CD4-positive, CD25-positive, alpha-beta regulatory T cell (primary cell): ENCODE measurements around the gene FHIT. TPM values are rescaled to one million over a fixed set of nuclear protein-coding genes. Genes with fewer than 3 reads are reported as not detected.

Experiments used
- ATAC-seq, 2 donors: fragments of 150-1000 bp; cut with Tn5 transposase; one replicate each; pipeline ENCODE4 v1.10.0; 2021; ENCODE audit warnings: low read depth in 2 of 2, moderate number of reproducible peaks in 2 of 2, moderate library complexity in 1 of 2
- DNase-seq, 3 donors: peaks; one replicate each; pipeline versions ENCODE4 v3.0.0 to v3.0.0-alpha.2; 2012 to 2022; ENCODE audit warnings: mixed read lengths in 1 of 3
- H3K27ac ChIP-seq: one replicate; pipeline ENCODE4 v1.7.0; 2013; ENCODE audit warnings: mild to moderate bottlenecking, low read length; ENCODE audit not compliant: insufficient read depth, poor library complexity, severe bottlenecking
- H3K27me3 ChIP-seq: one replicate; pipeline ENCODE4 v1.7.0; 2013; ENCODE audit warnings: low read length; ENCODE audit not compliant: control insufficient read depth, insufficient read depth
- H3K36me3 ChIP-seq: one replicate; pipeline ENCODE4 v1.7.0; 2013; ENCODE audit warnings: mild to moderate bottlenecking, low read length, moderate library complexity; ENCODE audit not compliant: control insufficient read depth, insufficient read depth
- H3K4me1 ChIP-seq: 2 replicates; pipeline ENCODE4 v1.7.0; 2013; ENCODE audit warnings: mild to moderate bottlenecking, low read length; ENCODE audit not compliant: insufficient read depth, control insufficient read depth, poor library complexity, severe bottlenecking
- H3K4me3 ChIP-seq: one replicate; pipeline ENCODE4 v1.7.0; 2013; ENCODE audit warnings: low read depth, mild to moderate bottlenecking, low read length, moderate library complexity
- H3K9me3 ChIP-seq, 2 experiments: 1 replicate in 1 of 2; 2 replicates in 1 of 2; pipeline ENCODE4 v1.7.0; 2013; ENCODE audit warnings: low read length in 2 of 2, mild to moderate bottlenecking in 1 of 2, moderate library complexity in 1 of 2; ENCODE audit not compliant: control insufficient read depth in 2 of 2
- H3K27ac Mint-ChIP-seq, 3 donors: one replicate each; pipeline ENCODE4 v1.8.0; 2020 to 2022; ENCODE audit warnings: mild to moderate bottlenecking in 3 of 3, mixed read lengths in 3 of 3, moderate library complexity in 2 of 3
- H3K27me3 Mint-ChIP-seq: one replicate; pipeline ENCODE4 v1.8.0; 2022; ENCODE audit warnings: mild to moderate bottlenecking, mixed read lengths
- H3K36me3 Mint-ChIP-seq: one replicate; pipeline ENCODE4 v1.8.0; 2020; ENCODE audit warnings: mixed read lengths
- H3K4me1 Mint-ChIP-seq, 4 donors: one replicate each; pipeline ENCODE4 v1.8.0; 2020 to 2022; ENCODE audit warnings: mixed read lengths in 4 of 4, mild to moderate bottlenecking in 1 of 4
- H3K4me3 Mint-ChIP-seq, 4 donors: one replicate each; pipeline ENCODE4 v1.8.0; 2020 to 2022; ENCODE audit warnings: mild to moderate bottlenecking in 4 of 4, mixed read lengths in 4 of 4, moderate library complexity in 3 of 4
- H3K9me3 Mint-ChIP-seq, 7 donors: one replicate each; pipeline ENCODE4 v1.8.0; 2020 to 2022; ENCODE audit warnings: mixed read lengths in 7 of 7, mild to moderate bottlenecking in 3 of 7, moderate library complexity in 2 of 7
- polyA plus RNA-seq, 4 donors: library from polyadenylated mRNA; unstranded; fragments of 300-500 nt; fragmentation: Illumina TruSeq; gene quantifications; one replicate each; pipeline ENCODE4 v1.2.3, GENCODE V29; 2021
- total RNA-seq: library from RNA; stranded (reverse); gene quantifications from one replicate; pipeline ENCODE4 v1.2.3, GENCODE V29; 2022

The FHIT gene
- total and polyA plus RNA-seq, 5 donors from 2014 or later: 7.8 to 120 (median 14.4) TPM

DNA sequence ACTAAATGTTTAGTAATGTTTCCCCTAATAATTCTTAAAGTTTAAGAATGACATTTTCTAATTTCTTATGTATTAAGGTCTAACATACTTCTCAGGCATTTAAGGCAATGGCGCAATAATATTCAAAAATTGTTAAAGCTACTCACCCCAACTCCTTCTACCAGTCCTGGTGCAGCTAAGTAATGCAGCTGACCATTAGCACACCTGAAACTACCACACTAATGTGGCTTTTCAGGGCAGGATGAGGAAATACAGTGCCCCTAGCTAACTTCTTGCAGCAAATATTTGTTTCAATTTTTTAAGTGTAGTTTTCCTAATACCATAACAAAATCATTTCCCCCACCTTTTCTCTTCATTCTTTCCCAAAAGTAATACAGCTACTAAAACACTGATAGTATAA is 827.7 kb downstream of the FHIT start:
- Mint-ChIP-seq H3K36me3 (no peaks in the 10 kb centered on the region), H3K4me1 (no peaks in the 10 kb centered on the region), H3K27me3 (no peaks in the 10 kb centered on the region), H3K4me3 (no peak overlapping the region), H3K27ac (no peak overlapping the region), H3K9me3 (peaks cover 0 to 2% (median 0%) of the 10 kb centered on the region in 7 donors)
- ATAC-seq (no peak), DNase-seq (no peak)
- H3K4me1 ChIP-seq: no peaks in the 10 kb centered on the region
- no peak overlapping the region for H3K4me3 ChIP-seq
- H3K9me3 ChIP-seq: no peaks in the 10 kb centered on the region
- no peaks in the 10 kb centered on the region for H3K36me3 ChIP-seq
- H3K27ac ChIP-seq: no peak overlapping the region
- no peaks in the 10 kb centered on the region for H3K27me3 ChIP-seq

DNA sequence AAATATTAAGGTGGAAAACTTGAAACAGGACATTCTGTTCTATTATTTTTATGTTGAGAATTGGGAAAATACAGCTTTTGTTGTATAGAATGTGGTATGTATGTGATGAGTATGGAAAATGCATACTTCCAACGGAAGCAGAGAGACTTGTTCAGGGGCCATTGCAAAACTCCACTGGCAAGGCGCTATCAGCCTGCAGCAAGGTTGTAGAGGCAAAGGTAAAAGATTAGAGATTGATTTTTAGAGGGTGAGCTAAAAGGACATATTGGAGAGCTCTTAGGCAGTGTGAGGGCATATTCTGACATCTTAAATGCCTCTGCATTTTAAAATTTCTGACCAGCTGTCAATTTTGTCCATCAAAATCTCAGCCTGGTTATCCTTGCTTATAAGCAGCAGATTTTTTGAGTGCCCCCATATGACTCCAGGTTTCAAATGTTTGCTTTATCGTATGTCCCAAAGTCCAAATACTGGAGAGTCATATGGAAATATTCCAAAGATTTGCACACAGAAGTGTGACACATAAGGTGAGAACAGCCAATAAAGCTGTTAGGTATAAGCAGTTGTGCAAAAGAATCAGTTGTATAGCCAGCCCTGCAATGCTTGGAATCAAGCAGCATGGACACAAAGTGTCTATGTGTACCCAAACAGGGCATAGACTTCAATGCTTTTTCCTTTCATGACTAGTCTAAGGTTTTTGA is 829.4 kb downstream of the FHIT start:
- Histone ChIP-seq H3K36me3 (no peaks in the 10 kb centered on the region), H3K9me3 (no peaks in the 10 kb centered on the region)
- ATAC-seq: no peak

DNA sequence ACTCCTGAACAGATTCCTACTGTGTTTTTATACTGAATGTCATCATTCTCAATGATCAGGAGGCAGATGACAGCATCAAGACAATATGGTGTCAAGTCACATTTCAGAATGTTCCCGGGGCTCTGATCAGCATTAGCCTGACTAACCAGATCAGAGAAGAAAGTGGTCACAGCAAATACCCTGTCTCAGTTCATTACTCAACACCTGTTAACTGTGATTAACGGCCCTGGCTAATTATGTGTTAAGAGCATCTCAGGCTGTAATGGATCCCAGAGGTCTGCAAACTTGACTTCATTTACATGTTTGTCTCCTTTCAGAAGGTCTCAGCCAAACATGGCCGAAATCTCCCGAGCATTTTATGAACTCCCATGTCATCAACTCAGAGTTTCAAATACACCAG is 833.7 kb downstream of the FHIT start:
- Histone ChIP-seq H3K9me3 (no peaks in the 10 kb centered on the region), H3K27ac (no peak overlapping the region), H3K27me3 (no peaks in the 10 kb centered on the region), H3K36me3 (no peaks in the 10 kb centered on the region), H3K4me3 (no peak overlapping the region), H3K4me1 (no peaks in the 10 kb centered on the region)
- H3K4me1 Mint-ChIP-seq: no peaks in the 10 kb centered on the region
- peaks cover 0 to 4% (median 0%) of the 10 kb centered on the region in 7 donors for H3K9me3 Mint-ChIP-seq
- no peak for DNase-seq
- H3K4me3 Mint-ChIP-seq: no peak overlapping the region
- no peaks in the 10 kb centered on the region for H3K36me3 Mint-ChIP-seq
- no peak overlapping the region for H3K27ac Mint-ChIP-seq
- H3K27me3 Mint-ChIP-seq: no peaks in the 10 kb centered on the region
- ATAC-seq: no peak

More for the DNA sequence above, 829.4 kb downstream of the FHIT start:
- no peak for DNase-seq
- Mint-ChIP-seq H3K27me3 (no peaks in the 10 kb centered on the region), H3K9me3 (peaks cover 0 to 2% (median 0%) of the 10 kb centered on the region in 7 donors), H3K4me1 (no peaks in the 10 kb centered on the region), H3K27ac (no peak overlapping the region), H3K36me3 (no peaks in the 10 kb centered on the region), H3K4me3 (no peak overlapping the region)
- Histone ChIP-seq H3K4me1 (no peaks in the 10 kb centered on the region), H3K27me3 (no peaks in the 10 kb centered on the region), H3K27ac (no peak overlapping the region), H3K4me3 (no peak overlapping the region)

DNA sequence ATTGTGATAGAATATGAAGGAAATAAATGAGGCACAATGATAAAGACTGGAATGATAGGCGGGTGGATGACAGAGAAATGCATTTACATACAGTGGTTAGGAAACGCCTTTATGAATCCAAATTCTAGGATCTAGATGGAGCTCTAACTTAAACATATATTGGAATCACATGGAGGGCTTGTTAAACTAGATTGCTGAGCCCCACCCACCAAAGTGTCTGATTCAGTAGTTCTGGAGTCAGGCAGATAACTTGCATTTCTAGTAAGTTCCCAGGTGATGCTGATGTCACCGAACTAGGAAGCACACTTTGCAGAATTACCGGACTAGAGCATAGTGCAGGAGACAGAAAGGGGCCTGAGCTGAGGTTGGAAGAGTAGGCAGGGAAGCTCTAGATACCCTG is 837.2 kb downstream of the FHIT start:
- peaks cover 0 to 8% (median 0%) of the 10 kb centered on the region in 7 donors for H3K9me3 Mint-ChIP-seq
- no peak for ATAC-seq
- H3K4me3 Mint-ChIP-seq: no peak overlapping the region

DNA sequence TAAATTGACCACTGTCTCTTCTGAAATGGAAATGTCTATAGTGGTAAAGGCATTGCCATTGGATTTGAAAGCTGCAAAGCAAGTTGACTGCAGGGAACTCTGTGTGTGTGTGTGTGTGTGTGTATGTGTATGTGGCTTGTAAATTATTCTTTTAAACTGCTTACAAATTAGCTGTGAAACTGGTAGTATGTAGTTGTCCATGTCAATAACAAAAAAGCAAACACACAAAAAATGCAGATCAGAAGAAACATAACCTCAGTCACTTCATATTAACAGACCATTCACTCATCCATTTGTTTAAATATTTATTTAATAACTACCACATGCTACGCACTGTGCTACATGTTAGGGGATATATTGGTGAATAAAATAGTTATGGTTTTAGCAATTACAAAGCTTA is 837.7 kb downstream of the FHIT start:
- H3K9me3 Mint-ChIP-seq: peaks cover 0 to 8% (median 0%) of the 10 kb centered on the region in 7 donors
- no peaks in the 10 kb centered on the region for H3K27me3 ChIP-seq

More for the DNA sequence above, 837.2 kb downstream of the FHIT start:
- Mint-ChIP-seq H3K27me3 (no peaks in the 10 kb centered on the region), H3K4me1 (no peaks in the 10 kb centered on the region), H3K36me3 (no peaks in the 10 kb centered on the region), H3K27ac (peak overlapping the region in 1 of 3 donors; percentile 48)
- Histone ChIP-seq H3K27ac (no peak overlapping the region), H3K4me1 (no peaks in the 10 kb centered on the region), H3K27me3 (no peaks in the 10 kb centered on the region), H3K36me3 (no peaks in the 10 kb centered on the region), H3K4me3 (no peak overlapping the region), H3K9me3 (no peaks in the 10 kb centered on the region)
- DNase-seq: no peak

DNA sequence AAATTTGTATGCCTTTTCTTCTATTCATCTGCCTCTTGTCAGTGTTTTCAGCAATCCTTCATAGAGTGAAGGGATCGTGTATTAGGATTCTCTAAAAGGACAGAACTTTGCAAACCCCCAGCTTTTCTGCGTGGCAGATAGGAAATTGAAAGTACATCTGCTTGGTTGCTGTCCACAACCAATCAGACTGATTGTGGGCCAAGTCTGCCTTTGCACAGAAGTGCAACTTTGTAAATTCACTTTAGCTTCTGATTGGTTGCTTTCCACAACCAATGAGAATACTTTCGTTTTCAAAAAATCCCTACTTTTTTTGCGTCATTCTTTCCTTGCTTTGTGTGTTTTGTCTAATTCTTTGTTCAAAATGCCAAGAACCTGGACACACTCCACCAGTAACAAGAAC is 847.4 kb downstream of the FHIT start:
- no peaks in the 10 kb centered on the region for H3K36me3 Mint-ChIP-seq
- H3K27ac Mint-ChIP-seq: no peak overlapping the region
- H3K27me3 Mint-ChIP-seq: no peaks in the 10 kb centered on the region
- no peak for ATAC-seq
- no peak overlapping the region for H3K4me3 Mint-ChIP-seq
- H3K9me3 Mint-ChIP-seq: peaks cover 0 to 1% (median 0%) of the 10 kb centered on the region in 7 donors
- no peaks in the 10 kb centered on the region for H3K4me1 ChIP-seq
- no peaks in the 10 kb centered on the region for H3K36me3 ChIP-seq
- no peaks in the 10 kb centered on the region for H3K27me3 ChIP-seq
- no peak overlapping the region for H3K4me3 ChIP-seq
- H3K9me3 ChIP-seq: no peaks in the 10 kb centered on the region
- peaks cover 0 to 3% (median 1%) of the 10 kb centered on the region in 4 donors for H3K4me1 Mint-ChIP-seq
- H3K27ac ChIP-seq: no peak overlapping the region
- no peak for DNase-seq

More for the DNA sequence above, 837.7 kb downstream of the FHIT start:
- H3K36me3 Mint-ChIP-seq: no peaks in the 10 kb centered on the region
- DNase-seq (no peak), ATAC-seq (no peak)
- H3K27me3 Mint-ChIP-seq: no peaks in the 10 kb centered on the region
- Histone ChIP-seq H3K9me3 (no peaks in the 10 kb centered on the region), H3K36me3 (no peaks in the 10 kb centered on the region), H3K4me1 (no peaks in the 10 kb centered on the region), H3K27ac (no peak overlapping the region), H3K4me3 (no peak overlapping the region)
- no peaks in the 10 kb centered on the region for H3K4me1 Mint-ChIP-seq
- no peak overlapping the region for H3K27ac Mint-ChIP-seq
- H3K4me3 Mint-ChIP-seq: no peak overlapping the region

DNA sequence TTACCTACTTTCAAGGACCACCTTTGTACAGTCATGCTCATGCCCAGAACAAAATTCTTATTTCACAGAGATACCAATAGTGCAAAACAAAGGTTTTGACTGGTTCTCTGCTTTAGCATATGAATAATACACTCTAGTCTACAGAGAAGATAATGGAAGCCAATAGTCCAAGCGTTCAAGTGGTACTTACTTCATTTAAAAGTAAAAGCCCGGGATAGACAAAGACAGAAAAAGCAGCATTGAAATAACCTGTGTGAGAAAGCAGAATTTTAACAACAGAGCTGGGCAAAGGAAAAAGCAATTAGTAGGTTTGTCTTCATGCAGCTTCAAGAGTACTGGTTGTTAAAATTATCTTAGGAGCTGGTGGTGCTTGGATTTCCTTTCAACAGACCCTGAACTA is 848.3 kb downstream of the FHIT start:
- no peaks in the 10 kb centered on the region for H3K36me3 ChIP-seq
- Mint-ChIP-seq H3K4me3 (no peak overlapping the region), H3K27ac (no peak overlapping the region), H3K4me1 (peaks cover 0 to 3% (median 1%) of the 10 kb centered on the region in 4 donors), H3K9me3 (peaks cover 0 to 1% (median 0%) of the 10 kb centered on the region in 7 donors), H3K36me3 (no peaks in the 10 kb centered on the region), H3K27me3 (no peaks in the 10 kb centered on the region)
- H3K27me3 ChIP-seq: no peaks in the 10 kb centered on the region
- no peak overlapping the region for H3K4me3 ChIP-seq
- no peaks in the 10 kb centered on the region for H3K4me1 ChIP-seq
- ATAC-seq (no peak), DNase-seq (no peak)
- H3K9me3 ChIP-seq: no peaks in the 10 kb centered on the region
- H3K27ac ChIP-seq: no peak overlapping the region
